ENCODE results near the gene IQSEC1.
A peak's percentile ranks its signal among the peaks of the same experiment; 100 is the strongest.

Gene IQSEC1

GRCh38 chr3:12963231-12963896 lies 109.9 kb downstream of the IQSEC1 start:
- H3K27ac Mint-ChIP-seq = peak overlapping the region; percentile 82
- peaks cover 42% of the 10 kb centered on the region for H3K36me3 Mint-ChIP-seq
- H3K4me3 Mint-ChIP-seq = peak overlapping the region; percentile 55
- no peaks in the 10 kb centered on the region for H3K9me3 Mint-ChIP-seq
- H3K4me1 Mint-ChIP-seq = peaks cover 92% of the 10 kb centered on the region
- ATAC-seq (peak; percentile 54), DNase-seq (ENCODE audit: low spot score in 2 of 2) (peak in 1 of 2 donors; percentile 73)

DNA sequence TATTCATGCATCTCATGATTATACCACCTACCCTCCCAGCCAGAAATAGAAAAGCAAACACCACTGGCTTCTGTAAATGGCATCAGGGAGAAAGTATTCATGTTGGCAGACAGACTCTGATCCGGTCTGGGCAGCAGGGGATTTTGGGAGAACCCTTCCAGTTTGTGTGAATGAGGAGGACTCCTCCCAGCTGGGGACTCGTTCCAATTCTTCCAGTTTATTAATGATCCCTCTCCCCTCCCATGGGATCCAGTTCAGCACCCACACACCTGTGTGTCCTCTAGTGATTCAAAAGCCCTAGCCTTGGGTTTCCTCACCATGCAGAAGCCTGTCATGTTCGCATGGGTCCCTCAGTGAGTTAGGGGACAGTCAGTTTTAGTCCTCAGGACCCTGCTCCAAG lies 110.9 kb downstream of the IQSEC1 start:
- H3K36me3 Mint-ChIP-seq = peaks cover 34% of the 10 kb centered on the region
- DNase-seq (ENCODE audit: low spot score in 2 of 2) (no peak), ATAC-seq (no peak)
- H3K9me3 Mint-ChIP-seq = no peaks in the 10 kb centered on the region
- H3K4me3 Mint-ChIP-seq = peak overlapping the region; percentile 55
- no peak overlapping the region for H3K27ac Mint-ChIP-seq
- peaks cover 95% of the 10 kb centered on the region for H3K4me1 Mint-ChIP-seq

GRCh38 chr3:12961697-12962036 lies 111.6 kb downstream of the IQSEC1 start:
- no peak for DNase-seq (ENCODE audit: low spot score in 2 of 2)
- Mint-ChIP-seq H3K4me1 (peaks cover 96% of the 10 kb centered on the region), H3K9me3 (no peaks in the 10 kb centered on the region), H3K27ac (no peak overlapping the region), H3K4me3 (no peak overlapping the region), H3K36me3 (peaks cover 32% of the 10 kb centered on the region)
- ATAC-seq = no peak

GRCh38 chr3:12961007-12961696 lies 112.1 kb downstream of the IQSEC1 start:
- no peak overlapping the region for H3K4me3 Mint-ChIP-seq
- H3K27ac Mint-ChIP-seq = no peak overlapping the region
- peaks cover 28% of the 10 kb centered on the region for H3K36me3 Mint-ChIP-seq
- ATAC-seq = no peak
- peaks cover 96% of the 10 kb centered on the region for H3K4me1 Mint-ChIP-seq
- H3K9me3 Mint-ChIP-seq = no peaks in the 10 kb centered on the region
- no peak for DNase-seq (ENCODE audit: low spot score in 2 of 2)

DNA sequence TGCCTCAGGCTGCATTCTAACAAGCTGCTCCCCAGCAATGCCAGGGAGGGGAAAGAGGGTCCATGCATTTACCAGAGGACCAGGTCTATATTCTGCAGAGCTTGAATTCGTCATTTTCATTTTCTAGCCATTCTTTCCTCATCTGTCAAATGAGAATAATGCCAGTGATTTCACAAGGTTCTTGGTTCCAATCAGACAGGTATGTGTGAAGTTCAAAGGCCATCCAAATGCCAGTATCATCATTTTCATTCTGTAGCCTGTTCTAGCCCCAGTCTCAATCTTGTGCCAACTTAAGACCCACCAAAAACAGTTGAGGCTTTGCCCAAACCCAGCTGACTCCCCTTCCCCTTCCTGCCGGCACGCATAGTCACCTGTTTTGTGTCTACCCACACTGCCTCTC lies 112.7 kb downstream of the IQSEC1 start:
- Mint-ChIP-seq H3K9me3 (no peaks in the 10 kb centered on the region), H3K36me3 (peaks cover 22% of the 10 kb centered on the region), H3K4me3 (no peak overlapping the region), H3K27ac (no peak overlapping the region), H3K4me1 (peaks cover 92% of the 10 kb centered on the region)
- ATAC-seq (no peak), DNase-seq (ENCODE audit: low spot score in 2 of 2) (no peak)

DNA sequence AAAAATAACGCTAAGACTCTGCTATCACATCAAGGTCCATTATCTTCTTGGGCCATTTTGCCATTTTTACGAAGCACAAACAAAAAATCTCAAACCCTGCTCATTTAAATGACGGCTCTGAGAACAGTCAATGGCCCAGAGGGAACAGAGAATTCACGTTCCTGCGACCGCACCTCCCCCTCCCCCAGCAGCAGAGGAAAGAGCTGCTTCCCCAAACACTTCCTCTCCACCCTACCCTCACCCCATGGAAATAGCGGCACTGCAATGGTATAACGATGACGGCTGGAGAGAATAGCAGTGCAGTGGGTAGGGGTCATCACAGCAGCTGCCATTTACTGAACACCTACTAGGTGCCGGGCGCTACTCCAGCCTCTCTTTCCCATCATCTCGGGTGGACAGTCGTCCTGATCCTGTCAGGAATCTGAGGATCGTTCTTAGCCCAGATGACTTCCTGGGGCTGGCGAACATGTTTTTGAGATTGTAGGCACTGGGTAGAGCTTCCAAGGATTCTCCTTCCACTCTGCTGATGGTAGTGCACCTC lies 113.3 kb downstream of the IQSEC1 start:
- H3K36me3 Mint-ChIP-seq = peaks cover 22% of the 10 kb centered on the region
- ATAC-seq (no peak), DNase-seq (ENCODE audit: low spot score in 2 of 2) (no peak)
- H3K27ac Mint-ChIP-seq = no peak overlapping the region
- H3K9me3 Mint-ChIP-seq = no peaks in the 10 kb centered on the region
- no peak overlapping the region for H3K4me3 Mint-ChIP-seq
- H3K4me1 Mint-ChIP-seq = peaks cover 90% of the 10 kb centered on the region

- Mint-ChIP-seq H3K4me3 (no peak overlapping the region), H3K27ac (no peak overlapping the region)
- no peak for ATAC-seq
Observed at GRCh38 chr3:12959410-12959809, 113.8 kb downstream of the IQSEC1 start.

GRCh38 chr3:12957824-12958792 lies 115.1 kb downstream of the IQSEC1 start:
- no peaks in the 10 kb centered on the region for H3K9me3 Mint-ChIP-seq
- ATAC-seq (no peak), DNase-seq (ENCODE audit: low spot score in 2 of 2) (no peak)
- H3K4me1 Mint-ChIP-seq = peaks cover 90% of the 10 kb centered on the region
- H3K27ac Mint-ChIP-seq = peak overlapping the region; percentile 74
- no peak overlapping the region for H3K4me3 Mint-ChIP-seq
- H3K36me3 Mint-ChIP-seq = peaks cover 22% of the 10 kb centered on the region

More at GRCh38 chr3:12959410-12959809, 113.8 kb downstream of the IQSEC1 start:
- H3K4me1 Mint-ChIP-seq = peaks cover 90% of the 10 kb centered on the region
- peaks cover 22% of the 10 kb centered on the region for H3K36me3 Mint-ChIP-seq
- H3K9me3 Mint-ChIP-seq = no peaks in the 10 kb centered on the region
- DNase-seq (ENCODE audit: low spot score in 2 of 2) = no peak

GRCh38 chr3:12957339-12957738 lies 115.9 kb downstream of the IQSEC1 start:
- peaks cover 18% of the 10 kb centered on the region for H3K36me3 Mint-ChIP-seq
- no peak overlapping the region for H3K4me3 Mint-ChIP-seq
- H3K4me1 Mint-ChIP-seq = peaks cover 89% of the 10 kb centered on the region
- H3K9me3 Mint-ChIP-seq = no peaks in the 10 kb centered on the region
- no peak for ATAC-seq
- no peak for DNase-seq (ENCODE audit: low spot score in 2 of 2)
- H3K27ac Mint-ChIP-seq = peak overlapping the region; percentile 61

- Mint-ChIP-seq H3K27ac (peak overlapping the region; percentile 61), H3K36me3 (peaks cover 9% of the 10 kb centered on the region)
Observed at GRCh38 chr3:12956316-12956660, 116.9 kb downstream of the IQSEC1 start.

DNA sequence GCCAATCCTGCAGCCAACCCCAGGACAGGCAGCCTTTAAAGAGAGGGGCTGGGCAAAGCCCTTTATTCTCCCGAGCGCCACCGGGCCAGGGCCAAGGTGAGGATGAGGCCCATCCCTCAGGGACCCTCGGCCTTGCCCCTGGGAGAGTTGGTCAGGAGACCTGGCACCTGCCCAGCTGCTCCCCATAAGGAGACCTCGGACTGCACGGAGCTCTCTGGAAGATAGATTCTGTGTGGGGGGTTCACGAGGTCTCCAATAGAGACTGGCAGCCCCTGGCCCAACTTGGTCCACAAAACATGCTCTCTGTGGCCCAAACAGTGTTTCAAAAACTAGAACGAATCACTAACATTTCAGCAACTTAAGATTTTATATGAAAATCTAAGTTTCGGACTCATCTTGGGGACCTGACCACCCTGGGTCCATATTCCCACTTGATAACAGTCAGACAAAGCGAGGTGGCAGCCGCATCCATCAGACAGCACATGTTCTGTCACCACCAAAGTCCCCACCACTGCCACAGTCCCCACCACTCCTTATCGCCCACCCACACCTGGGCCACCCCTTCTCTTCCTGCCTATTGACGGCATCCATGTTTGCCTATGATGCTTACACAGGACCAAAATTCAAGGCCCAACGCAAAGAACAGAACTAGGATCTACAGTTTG lies 117.4 kb downstream of the IQSEC1 start:
- DNase-seq (ENCODE audit: low spot score in 2 of 2) = no peak
- peak overlapping the region; percentile 87 for H3K27ac Mint-ChIP-seq
- H3K36me3 Mint-ChIP-seq = peaks cover 8% of the 10 kb centered on the region
- no peak for ATAC-seq
- peaks cover 85% of the 10 kb centered on the region for H3K4me1 Mint-ChIP-seq
- H3K9me3 Mint-ChIP-seq = no peaks in the 10 kb centered on the region
- H3K4me3 Mint-ChIP-seq = no peak overlapping the region

More at GRCh38 chr3:12956316-12956660, 116.9 kb downstream of the IQSEC1 start:
- no peak for ATAC-seq
- no peak for DNase-seq (ENCODE audit: low spot score in 2 of 2)
- Mint-ChIP-seq H3K4me3 (no peak overlapping the region), H3K9me3 (no peaks in the 10 kb centered on the region), H3K4me1 (peaks cover 90% of the 10 kb centered on the region)

DNA sequence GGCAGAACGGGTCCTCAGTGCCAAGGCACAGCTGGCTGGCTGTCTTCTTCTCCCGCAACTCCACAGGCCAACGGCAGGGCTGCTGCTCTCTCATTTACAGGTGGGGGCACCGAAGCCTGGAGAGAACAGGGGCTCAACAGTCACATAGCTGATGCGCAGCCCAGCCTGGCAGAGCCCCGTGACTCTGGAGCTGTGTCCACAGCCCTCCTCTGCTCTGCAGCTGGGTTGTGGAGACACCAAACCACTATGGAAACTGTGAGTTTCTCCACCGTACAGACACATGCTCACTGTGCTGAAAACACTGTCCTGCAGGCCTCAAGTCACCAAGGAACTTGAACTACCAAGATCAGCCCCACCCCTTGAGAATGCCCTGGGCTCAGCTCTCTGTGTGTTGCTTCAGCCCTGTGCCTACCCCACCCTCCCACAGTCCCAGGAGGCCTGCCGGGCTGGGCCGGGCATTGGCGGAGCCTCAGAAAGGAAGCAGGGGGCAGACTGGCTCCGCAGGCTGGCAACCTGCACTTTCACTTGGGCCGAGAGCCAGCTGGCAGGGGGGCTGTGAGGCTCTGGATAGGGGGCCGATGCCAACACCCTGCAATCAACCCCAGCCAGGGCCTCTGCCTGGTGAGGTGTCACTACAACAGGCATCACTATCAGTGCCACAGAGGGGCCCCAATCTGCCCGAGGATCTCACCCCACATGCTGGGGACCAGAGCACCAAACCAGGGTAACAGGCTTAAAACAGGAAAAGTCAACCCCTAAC lies 118.2 kb downstream of the IQSEC1 start:
- ATAC-seq (peak; percentile 80), DNase-seq (ENCODE audit: low spot score in 2 of 2) (no peak)
- Mint-ChIP-seq H3K27ac (peak overlapping the region; percentile 87), H3K36me3 (peaks cover 9% of the 10 kb centered on the region), H3K4me3 (no peak overlapping the region), H3K9me3 (no peaks in the 10 kb centered on the region), H3K4me1 (peaks cover 81% of the 10 kb centered on the region)

DNA sequence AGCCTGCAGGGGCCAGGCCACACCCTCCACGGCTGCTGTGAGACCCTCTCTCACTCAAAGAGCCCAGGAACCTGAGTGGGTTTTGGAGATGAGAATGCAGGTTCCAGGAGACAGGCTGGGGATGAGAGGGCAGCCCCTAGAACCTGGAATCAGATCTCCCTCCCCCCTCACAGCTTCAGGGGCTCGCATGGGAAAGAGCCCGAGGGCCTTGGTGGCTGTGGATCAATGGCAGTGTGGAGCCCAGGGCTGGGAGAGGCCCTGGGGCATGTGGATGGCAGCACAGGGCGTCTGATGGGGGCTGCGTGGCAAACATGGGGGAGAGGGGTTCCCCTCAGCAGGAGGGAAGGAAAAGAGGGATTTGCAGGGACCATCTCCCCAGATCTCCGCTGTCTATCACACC lies 119.0 kb downstream of the IQSEC1 start:
- ATAC-seq (no peak), DNase-seq (ENCODE audit: low spot score in 2 of 2) (no peak)
- Mint-ChIP-seq H3K9me3 (no peaks in the 10 kb centered on the region), H3K27ac (peak overlapping the region; percentile 87), H3K4me1 (peaks cover 82% of the 10 kb centered on the region), H3K4me3 (no peak overlapping the region), H3K36me3 (peaks cover 18% of the 10 kb centered on the region)
